Nephron (organoid): ENCODE measurements around the gene SLC2A4.
A peak's percentile ranks its signal among the peaks of the same experiment; 100 is the strongest.

Experiments used
- H3K27ac Mint-ChIP-seq, 3 experiments: 2 replicates each; pipeline ENCODE4 v1.8.0; 2020; ENCODE audit warnings: mixed read lengths in 3 of 3, mild to moderate bottlenecking in 2 of 3, moderate library complexity in 1 of 3
- H3K27me3 Mint-ChIP-seq: 2 replicates; pipeline ENCODE4 v1.8.0; 2021; ENCODE audit warnings: low read depth, mild to moderate bottlenecking, moderate library complexity, mixed read lengths
- H3K36me3 Mint-ChIP-seq: 2 replicates; pipeline ENCODE4 v1.8.0; 2020; ENCODE audit warnings: low read depth, mixed read lengths
- H3K4me1 Mint-ChIP-seq: 2 replicates; pipeline ENCODE4 v1.8.0; 2020; ENCODE audit warnings: mixed read lengths
- H3K4me3 Mint-ChIP-seq, 3 experiments: 2 replicates each; pipeline ENCODE4 v1.8.0; 2020; ENCODE audit warnings: mild to moderate bottlenecking in 3 of 3, mixed read lengths in 3 of 3, moderate library complexity in 2 of 3
- H3K9me3 Mint-ChIP-seq: 2 replicates; pipeline ENCODE4 v1.8.0; 2020; ENCODE audit warnings: mixed read lengths
- TF ChIP-seq, protein P1 (sequence below), 3 experiments: fragments of 200-600 bp; sonication (generic); IDR thresholded peaks; one replicate each; pipeline ENCODE4 v1.5.0; 2021; ENCODE audit warnings: antibody characterized with exemption in 3 of 3; ENCODE audit not compliant: unreplicated experiment in 3 of 3

The SLC2A4 gene

DNA sequence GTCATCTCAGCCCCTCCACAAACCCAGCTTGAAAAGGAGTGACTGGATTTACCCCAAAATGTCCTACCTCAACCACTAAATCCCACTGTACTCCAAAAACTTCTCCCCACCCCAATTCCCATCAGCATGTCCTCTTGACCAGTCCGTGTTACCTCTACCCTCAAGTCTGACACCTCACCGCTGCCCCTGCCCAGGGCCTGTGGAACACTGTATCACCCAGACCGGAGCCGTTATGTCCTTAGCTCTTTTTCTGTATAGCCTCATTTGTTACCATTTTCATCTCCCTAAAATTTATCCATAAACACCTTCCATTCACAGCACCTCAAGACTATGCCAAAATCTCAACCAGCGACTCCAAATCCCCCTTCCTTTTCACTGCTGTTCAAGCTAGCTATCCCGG lies 44.7 kb upstream of the SLC2A4 start:
- TF ChIP-seq, protein P1, sequence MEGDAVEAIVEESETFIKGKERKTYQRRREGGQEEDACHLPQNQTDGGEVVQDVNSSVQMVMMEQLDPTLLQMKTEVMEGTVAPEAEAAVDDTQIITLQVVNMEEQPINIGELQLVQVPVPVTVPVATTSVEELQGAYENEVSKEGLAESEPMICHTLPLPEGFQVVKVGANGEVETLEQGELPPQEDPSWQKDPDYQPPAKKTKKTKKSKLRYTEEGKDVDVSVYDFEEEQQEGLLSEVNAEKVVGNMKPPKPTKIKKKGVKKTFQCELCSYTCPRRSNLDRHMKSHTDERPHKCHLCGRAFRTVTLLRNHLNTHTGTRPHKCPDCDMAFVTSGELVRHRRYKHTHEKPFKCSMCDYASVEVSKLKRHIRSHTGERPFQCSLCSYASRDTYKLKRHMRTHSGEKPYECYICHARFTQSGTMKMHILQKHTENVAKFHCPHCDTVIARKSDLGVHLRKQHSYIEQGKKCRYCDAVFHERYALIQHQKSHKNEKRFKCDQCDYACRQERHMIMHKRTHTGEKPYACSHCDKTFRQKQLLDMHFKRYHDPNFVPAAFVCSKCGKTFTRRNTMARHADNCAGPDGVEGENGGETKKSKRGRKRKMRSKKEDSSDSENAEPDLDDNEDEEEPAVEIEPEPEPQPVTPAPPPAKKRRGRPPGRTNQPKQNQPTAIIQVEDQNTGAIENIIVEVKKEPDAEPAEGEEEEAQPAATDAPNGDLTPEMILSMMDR (IDR thresholded peaks at IDR 0.05; ENCODE audit: unreplicated experiment in 3 of 3): no peak
- Mint-ChIP-seq H3K27me3 (no peaks in the 10 kb centered on the region), H3K4me1 (peaks cover 57% of the 10 kb centered on the region), H3K9me3 (no peaks in the 10 kb centered on the region), H3K36me3 (peaks cover 54% of the 10 kb centered on the region), H3K4me3 (peak overlapping the region; percentile 96 to 100 (median 96)), H3K27ac (peak overlapping the region; percentile 99)

DNA sequence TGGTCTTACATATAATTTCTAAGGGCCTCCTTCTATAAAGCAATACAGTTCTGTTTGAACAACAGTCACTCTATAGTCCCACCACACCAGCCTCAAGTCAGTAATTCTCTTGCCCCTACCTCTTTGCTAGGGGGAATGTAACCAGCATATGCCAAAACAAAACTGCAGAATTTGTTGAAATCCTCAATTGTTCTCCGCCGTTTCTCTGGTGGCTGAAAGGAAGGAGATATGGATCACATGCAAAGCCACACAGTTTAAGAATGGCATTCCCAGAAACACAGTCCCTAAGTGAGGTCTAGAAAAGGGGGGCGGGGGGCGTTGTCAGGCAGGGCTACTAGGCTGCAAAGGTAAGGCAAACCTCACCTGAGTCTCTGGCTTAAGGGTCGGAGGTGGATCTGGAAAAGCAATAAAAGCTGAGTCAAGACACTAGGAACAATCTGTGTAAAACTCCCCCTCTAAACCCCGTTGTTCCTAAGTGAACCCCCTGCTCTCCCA lies 44.2 kb upstream of the SLC2A4 start:
- peaks cover 53% of the 10 kb centered on the region for H3K36me3 Mint-ChIP-seq
- H3K4me3 Mint-ChIP-seq: peak overlapping the region; percentile 96 to 100 (median 96)
- no peaks in the 10 kb centered on the region for H3K27me3 Mint-ChIP-seq
- peak overlapping the region; percentile 99 for H3K27ac Mint-ChIP-seq
- TF ChIP-seq, protein P1 (IDR thresholded peaks at IDR 0.05; ENCODE audit: unreplicated experiment in 3 of 3): no peak
- H3K9me3 Mint-ChIP-seq: no peaks in the 10 kb centered on the region
- peaks cover 56% of the 10 kb centered on the region for H3K4me1 Mint-ChIP-seq

DNA sequence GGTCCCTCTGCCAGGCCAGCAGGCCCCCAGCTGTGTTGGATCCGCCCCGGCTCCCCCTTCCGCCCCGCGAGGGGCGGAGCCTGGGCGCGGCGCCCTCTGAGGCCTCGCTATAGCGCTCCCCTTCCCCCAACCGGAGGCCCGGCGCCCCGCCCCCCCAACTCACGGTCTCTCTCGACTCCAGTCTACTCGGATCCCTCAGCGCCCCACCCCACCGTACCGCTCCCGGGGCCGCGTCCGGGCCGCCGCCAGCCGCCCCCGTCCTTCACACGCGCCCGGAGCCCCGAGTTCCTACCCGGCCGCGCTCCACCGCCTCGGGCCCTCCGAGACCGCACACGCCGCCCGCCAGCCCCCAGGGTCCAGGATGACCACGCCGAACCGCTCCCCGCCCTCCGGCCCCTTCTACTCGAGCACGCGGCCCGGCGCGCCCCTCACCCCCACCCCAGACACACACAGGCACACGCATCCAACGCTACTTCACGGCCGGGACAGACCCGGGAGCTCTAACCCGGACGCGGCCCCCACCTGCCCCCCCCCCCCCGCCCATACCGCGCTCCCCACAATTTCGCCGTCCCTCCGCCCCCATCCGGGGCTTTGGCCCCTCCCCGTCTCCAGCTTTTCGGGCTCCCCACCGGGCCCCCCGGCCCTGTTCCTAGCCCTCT lies 43.6 kb upstream of the SLC2A4 start:
- peaks cover 58% of the 10 kb centered on the region for H3K4me1 Mint-ChIP-seq
- H3K27ac Mint-ChIP-seq: peak overlapping the region; percentile 99
- no peaks in the 10 kb centered on the region for H3K9me3 Mint-ChIP-seq
- peak overlapping the region; percentile 96 to 100 (median 96) for H3K4me3 Mint-ChIP-seq
- TF ChIP-seq, protein P1 (IDR thresholded peaks at IDR 0.05; ENCODE audit: unreplicated experiment in 3 of 3): no peak
- peaks cover 57% of the 10 kb centered on the region for H3K36me3 Mint-ChIP-seq
- H3K27me3 Mint-ChIP-seq: no peaks in the 10 kb centered on the region

DNA sequence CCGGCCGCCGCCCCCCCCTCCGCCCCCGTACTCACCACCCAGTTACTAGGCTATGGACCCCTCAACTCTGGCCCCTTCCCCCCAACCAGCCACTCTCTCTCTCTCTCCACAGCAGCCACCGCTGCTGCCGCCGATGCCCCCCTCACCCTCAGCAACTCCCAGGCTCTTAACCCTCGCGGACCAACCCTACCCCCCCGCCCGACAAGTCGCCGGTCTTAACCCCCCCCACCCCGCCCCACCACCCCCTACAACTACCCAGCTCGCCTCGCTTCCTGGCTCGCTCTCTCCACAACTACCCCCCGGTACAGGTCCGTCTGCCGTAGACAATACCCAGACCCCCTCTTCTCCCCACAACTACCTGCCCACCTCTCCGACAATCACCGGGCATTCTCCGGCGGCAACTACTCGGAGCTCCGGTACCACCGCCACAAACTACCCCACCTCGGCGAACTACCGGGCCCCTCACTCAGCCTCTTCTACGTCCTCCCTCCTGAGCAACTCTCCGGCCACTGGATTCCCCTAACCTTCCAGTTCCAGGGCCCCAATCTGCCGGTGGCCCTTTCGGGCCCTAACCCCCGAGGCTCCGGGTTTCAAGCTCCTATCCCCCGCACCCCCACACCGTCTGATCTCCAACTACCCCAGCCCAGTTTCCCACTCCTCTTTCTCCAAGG lies 43.0 kb upstream of the SLC2A4 start:
- Mint-ChIP-seq H3K4me3 (peak overlapping the region; percentile 96 to 100 (median 96)), H3K27me3 (no peaks in the 10 kb centered on the region), H3K9me3 (no peaks in the 10 kb centered on the region), H3K27ac (peak overlapping the region; percentile 99), H3K36me3 (peaks cover 60% of the 10 kb centered on the region), H3K4me1 (peaks cover 56% of the 10 kb centered on the region)
- TF ChIP-seq, protein P1 (IDR thresholded peaks at IDR 0.05; ENCODE audit: unreplicated experiment in 3 of 3): no peak

DNA sequence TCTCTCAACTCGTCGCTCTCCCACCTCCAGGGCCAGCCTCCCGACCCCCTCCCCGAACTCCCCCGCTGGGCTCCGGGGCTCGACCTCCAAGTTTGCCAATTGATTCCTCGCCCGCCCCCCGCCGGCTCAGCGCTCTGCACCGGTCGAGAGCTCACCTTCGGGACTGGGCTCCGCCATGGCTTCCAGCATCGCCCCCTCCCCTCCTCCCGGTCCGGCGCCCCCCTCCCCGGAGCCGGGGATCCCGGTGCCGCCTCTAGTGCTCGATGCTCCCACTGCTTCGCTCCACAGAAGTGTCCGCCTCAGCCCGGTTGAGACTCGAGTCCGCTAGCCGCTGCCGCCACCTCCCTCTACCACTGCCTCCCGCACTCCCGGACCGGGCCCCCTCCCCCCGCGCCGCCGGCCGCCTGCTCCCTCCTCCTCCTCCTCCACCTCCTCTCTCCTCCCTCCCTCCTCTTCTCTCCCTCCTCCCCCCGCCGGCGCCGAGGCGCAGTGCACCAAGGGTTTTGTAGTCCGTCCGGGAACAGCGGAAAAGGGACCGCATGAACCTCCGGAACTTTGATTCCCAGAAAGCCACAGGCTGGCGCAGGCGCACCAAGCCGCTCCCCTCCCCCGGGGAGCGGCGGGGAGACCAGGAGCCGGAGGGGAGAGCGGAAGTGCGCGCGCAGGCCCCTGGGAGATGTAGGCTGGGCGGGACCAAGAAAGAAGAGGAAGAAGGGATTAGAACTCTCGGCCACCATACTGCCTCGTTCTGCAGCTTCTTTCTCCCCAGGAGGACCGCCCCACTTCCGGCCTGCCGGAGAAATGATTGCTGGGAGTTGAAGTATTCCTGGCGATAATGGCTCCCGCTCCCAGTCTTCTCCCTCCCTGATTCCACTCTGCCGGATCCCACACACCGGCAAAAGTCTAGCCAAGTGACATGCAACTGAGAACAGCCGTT lies 42.2 kb upstream of the SLC2A4 start, which contains the start of gene PHF23:
Gene PHF23 (minus strand): TSS at position 367 of the 937 bp plus-strand sequence. CDS start 178 bp downstream, at position 189.
- peak within 1 kb of the TSS; percentile 96 to 100 (median 96) for H3K4me3 Mint-ChIP-seq
- TF ChIP-seq, protein P1 (IDR thresholded peaks at IDR 0.05; ENCODE audit: unreplicated experiment in 3 of 3): no peak
- H3K27ac Mint-ChIP-seq: peak within 1 kb of the TSS; percentile 99
- H3K4me1 Mint-ChIP-seq: peaks cover 52% of the 10 kb centered on the region
- no peaks in the 10 kb centered on the region for H3K9me3 Mint-ChIP-seq
- H3K36me3 Mint-ChIP-seq: peaks cover 63% of the 10 kb centered on the region
- no peaks in the 10 kb centered on the region for H3K27me3 Mint-ChIP-seq
